Sigmoid colon (tissue), 4 donors: ENCODE data around the gene FYB1.

ENCODE experiments used
- CTCF ChIP-seq, 4 experiments: fragments of 450-650 bp in 3 of 4; fragments of 200-600 bp in 1 of 4; IDR thresholded peaks; one replicate each; pipeline ENCODE4 v1.5.1; 2016 to 2019; ENCODE audit warnings: antibody characterized with exemption in 4 of 4, mild to moderate bottlenecking in 3 of 4, moderate library complexity in 2 of 4
- EP300 ChIP-seq, 4 donors: sonication (generic); formaldehyde crosslinking; IDR thresholded peaks; one replicate each; pipeline ENCODE4 v1.6.1; 2017; ENCODE audit warnings: antibody characterized with exemption in 4 of 4
- POLR2A ChIP-seq, 2 donors: fragments of 450-650 bp; IDR thresholded peaks; one replicate each; pipeline ENCODE4 v1.6.1; 2016; ENCODE audit warnings: antibody characterized with exemption in 2 of 2, mild to moderate bottlenecking in 2 of 2, moderate library complexity in 2 of 2
- POLR2AphosphoS5 ChIP-seq, 4 donors: sonication (generic); formaldehyde crosslinking; IDR thresholded peaks; one replicate each; pipeline ENCODE4 v1.6.1; 2017; ENCODE audit warnings: antibody characterized with exemption in 4 of 4

GRCh38 chr5:39260095-39260494, 40.7 kb upstream of the FYB1 start:
- TF ChIP-seq CTCF (IDR thresholded peaks at IDR 0.05), result no peak
- no peak for TF ChIP-seq EP300 (IDR thresholded peaks at IDR 0.05)
- no peak for TF ChIP-seq POLR2A (IDR thresholded peaks at IDR 0.05)
- no peak for TF ChIP-seq POLR2AphosphoS5 (IDR thresholded peaks at IDR 0.05)
